Measurements from ENCODE around the gene ABCD3.

Gene ABCD3

GRCh38 chr1:94486990-94487389 lies 68.8 kb downstream of the ABCD3 start:
- TF ChIP-seq CTCF (IDR thresholded peaks at IDR 0.05; ENCODE audit: borderline replicate concordance, control extremely low read depth, extremely low read depth, insufficient read depth, missing control alignments) = no peak
- no peak for DNase-seq (ENCODE audit: low spot score)
- in situ Hi-C loops (cut with MboI; ENCODE audit: low sequenced_read_pairs, unreplicated experiment) = loop anchor here (10.0 kb wide), 1 partner anchor 318 kb away; no protein-coding TSS in a partner anchor

- in situ Hi-C loops (cut with MboI; ENCODE audit: low sequenced_read_pairs, unreplicated experiment) = no loop called here
These were observed 72.4 kb downstream of the ABCD3 start for GRCh38 chr1:94490556-94490955.

DNA sequence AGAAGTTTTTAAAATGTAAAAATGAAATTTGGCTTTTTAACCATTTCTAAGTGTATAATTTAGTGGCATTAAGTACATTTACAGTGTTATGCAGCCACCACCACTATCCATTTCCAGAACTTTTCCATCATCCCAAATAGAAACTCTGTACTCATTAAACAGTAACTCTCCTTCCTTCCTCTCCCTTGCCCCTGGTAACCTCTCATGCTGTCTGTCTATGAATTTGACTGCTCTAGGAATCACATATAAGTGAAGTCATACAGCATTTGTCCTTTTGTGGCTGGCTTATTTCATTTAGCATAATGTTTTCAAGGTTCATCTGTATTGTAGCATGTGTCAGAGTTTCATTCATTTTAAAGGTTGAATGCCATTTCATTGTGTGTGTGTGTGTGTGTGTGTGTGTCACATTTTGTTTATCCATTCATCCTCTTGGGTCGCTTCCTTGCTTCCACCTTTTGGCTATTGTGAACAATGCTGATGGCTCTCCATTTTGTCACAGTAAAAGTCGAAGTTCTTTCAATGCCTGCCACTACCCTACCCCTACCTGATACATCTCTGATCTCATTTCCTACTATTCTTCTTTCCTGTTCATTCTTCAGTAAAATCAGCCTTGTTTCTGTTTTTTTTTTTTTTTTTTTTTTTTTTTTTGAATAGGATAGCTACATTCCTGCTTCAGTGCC lies 78.0 kb downstream of the ABCD3 start:
- no peak for TF ChIP-seq CTCF (IDR thresholded peaks at IDR 0.05; ENCODE audit: borderline replicate concordance, control extremely low read depth, extremely low read depth, insufficient read depth, missing control alignments)
- in situ Hi-C loops (cut with MboI; ENCODE audit: low sequenced_read_pairs, unreplicated experiment) = no loop called here
- no peak for DNase-seq (ENCODE audit: low spot score)

More at GRCh38 chr1:94490556-94490955, 72.4 kb downstream of the ABCD3 start:
- no peak for DNase-seq (ENCODE audit: low spot score)
- no peak for TF ChIP-seq CTCF (IDR thresholded peaks at IDR 0.05; ENCODE audit: borderline replicate concordance, control extremely low read depth, extremely low read depth, insufficient read depth, missing control alignments)

GRCh38 chr1:94501426-94501825 lies 83.2 kb downstream of the ABCD3 start:
- in situ Hi-C loops (cut with MboI; ENCODE audit: low sequenced_read_pairs, unreplicated experiment) = no loop called here
- no peak for TF ChIP-seq CTCF (IDR thresholded peaks at IDR 0.05; ENCODE audit: borderline replicate concordance, control extremely low read depth, extremely low read depth, insufficient read depth, missing control alignments)

GRCh38 chr1:94501935-94502334 lies 83.7 kb downstream of the ABCD3 start:
- in situ Hi-C loops (cut with MboI; ENCODE audit: low sequenced_read_pairs, unreplicated experiment) = no loop called here
- TF ChIP-seq CTCF (IDR thresholded peaks at IDR 0.05; ENCODE audit: borderline replicate concordance, control extremely low read depth, extremely low read depth, insufficient read depth, missing control alignments) = no peak
- no peak for DNase-seq (ENCODE audit: low spot score)

More at GRCh38 chr1:94501426-94501825, 83.2 kb downstream of the ABCD3 start:
- DNase-seq (ENCODE audit: low spot score) = no peak

- TF ChIP-seq CTCF (IDR thresholded peaks at IDR 0.05; ENCODE audit: borderline replicate concordance, control extremely low read depth, extremely low read depth, insufficient read depth, missing control alignments) = no peak
- in situ Hi-C loops (cut with MboI; ENCODE audit: low sequenced_read_pairs, unreplicated experiment) = no loop called here
- no peak for DNase-seq (ENCODE audit: low spot score)
These were observed 85.0 kb downstream of the ABCD3 start for GRCh38 chr1:94503153-94503552.
